BE2C (cell line): ENCODE data around the gene ATP6V0C. TPM values are rescaled to one million over a fixed set of nuclear protein-coding genes. Genes with fewer than 3 reads are reported as not detected.

Experiments used
- DNase-seq: peaks from one replicate; pipeline ENCODE4 v3.0.0-alpha.2; 2020
- H3K27me3 ChIP-seq: fragments of 250-450 bp; sonication (Bioruptor Pico); 2 replicates; pipeline ENCODE4 v1.5.1; 2020; ENCODE audit warnings: mild to moderate bottlenecking
- H3K36me3 ChIP-seq: fragments of 250-450 bp; sonication (Bioruptor Pico); 2 replicates; pipeline ENCODE4 v1.5.1; 2020; ENCODE audit warnings: mild to moderate bottlenecking
- H3K4me1 ChIP-seq: fragments of 250-450 bp; sonication (Bioruptor Pico); 2 replicates; pipeline ENCODE4 v1.5.1; 2020
- H3K4me3 ChIP-seq: 2 replicates; pipeline ENCODE4 v1.5.1; 2011; ENCODE audit warnings: low read depth, low read length
- H3K9me3 ChIP-seq: fragments of 250-450 bp; sonication (Bioruptor Pico); 2 replicates; pipeline ENCODE4 v1.5.1; 2020
- CTCF ChIP-seq: IDR thresholded peaks from 2 replicates; pipeline ENCODE4 v1.5.1; 2012; ENCODE audit warnings: mild to moderate bottlenecking, low read depth, low read length
- polyA plus RNA-seq: library from polyadenylated mRNA; unstranded; fragments of >200 nt; gene quantifications from one replicate; pipeline ENCODE4 v1.2.1, GENCODE V29; 2012; ENCODE audit warnings: low read depth, missing spikeins; ENCODE audit not compliant: insufficient read length, insufficient read depth

ATP6V0C gene
- polyA plus RNA-seq: 645 TPM

- Histone ChIP-seq H3K4me1 (peaks cover 3% of the 10 kb centered on the region; the same call in 1 of the 2 replicates), H3K9me3 (no peaks in the 10 kb centered on the region), H3K36me3 (peaks cover 6% of the 10 kb centered on the region; the same call in 1 of the 2 replicates), H3K27me3 (no peaks in the 10 kb centered on the region), H3K4me3 (peak within 1 kb of the TSS; percentile 81)
- peak; percentile 95 for DNase-seq
- TF ChIP-seq CTCF: no peak
Observed at GRCh38 chr16:2513405-2514332, at the start of gene ATP6V0C. Gene ATP6V0C (plus strand): TSS chr16:2513952. CDS start chr16:2514104, 152 bp downstream.

- Histone ChIP-seq H3K36me3 (peaks cover 4% of the 10 kb centered on the region), H3K4me1 (peaks cover 10% of the 10 kb centered on the region)
- no peak for DNase-seq
Observed at GRCh38 chr16:2464333-2464732, 49.4 kb upstream of the ATP6V0C start.

GRCh38 chr16:2465653-2466415, 47.9 kb upstream of the ATP6V0C start:
- no peak for DNase-seq
- peaks cover 25% of the 10 kb centered on the region for H3K4me1 ChIP-seq
- peak; percentile 40 for TF ChIP-seq CTCF
- H3K4me3 ChIP-seq: no peak overlapping the region
- H3K36me3 ChIP-seq: peaks cover 4% of the 10 kb centered on the region
- H3K9me3 ChIP-seq: no peaks in the 10 kb centered on the region
- H3K27me3 ChIP-seq: no peaks in the 10 kb centered on the region

More at GRCh38 chr16:2464333-2464732, 49.4 kb upstream of the ATP6V0C start:
- no peaks in the 10 kb centered on the region for H3K27me3 ChIP-seq
- H3K9me3 ChIP-seq: no peaks in the 10 kb centered on the region
- no peak overlapping the region for H3K4me3 ChIP-seq
- no peak for TF ChIP-seq CTCF

GRCh38 chr16:2466667-2467527, 46.9 kb upstream of the ATP6V0C start:
- no peaks in the 10 kb centered on the region for H3K9me3 ChIP-seq
- no peak overlapping the region for H3K4me3 ChIP-seq
- no peak for DNase-seq
- no peaks in the 10 kb centered on the region for H3K27me3 ChIP-seq
- no peaks in the 10 kb centered on the region; the same call in 1 of the 2 replicates for H3K36me3 ChIP-seq
- peaks cover 28% of the 10 kb centered on the region for H3K4me1 ChIP-seq
- TF ChIP-seq CTCF: no peak

- Histone ChIP-seq H3K27me3 (no peaks in the 10 kb centered on the region), H3K4me3 (peak overlapping the region; percentile 56), H3K36me3 (no peaks in the 10 kb centered on the region; the same call in 1 of the 2 replicates), H3K9me3 (no peaks in the 10 kb centered on the region), H3K4me1 (peaks cover 31% of the 10 kb centered on the region)
- DNase-seq: peak; percentile 85
- no peak for TF ChIP-seq CTCF
Observed at GRCh38 chr16:2467528-2468232, 46.1 kb upstream of the ATP6V0C start.
